Suprapubic skin (tissue), 4 donors: ENCODE measurements around the gene NFKBIE.

Source experiments
- EP300 ChIP-seq: sonication (generic); formaldehyde crosslinking; IDR thresholded peaks from one replicate; pipeline ENCODE4 v1.6.1; 2017; ENCODE audit warnings: antibody characterized with exemption
- POLR2AphosphoS5 ChIP-seq, 3 donors: sonication (generic); formaldehyde crosslinking; IDR thresholded peaks; one replicate each; pipeline ENCODE4 v1.6.1; 2017; ENCODE audit warnings: antibody characterized with exemption in 3 of 3
- TF ChIP-seq, protein P1 (sequence below), 2 donors: fragments of 200-600 bp in 1 of 2; fragments of 450-650 bp in 1 of 2; sonication (generic) in 1 of 2; IDR thresholded peaks; one replicate each; pipeline ENCODE4 v1.5.1; 2016 to 2019; ENCODE audit warnings: antibody characterized with exemption in 2 of 2, mild to moderate bottlenecking in 1 of 2, moderate library complexity in 1 of 2

DNA sequence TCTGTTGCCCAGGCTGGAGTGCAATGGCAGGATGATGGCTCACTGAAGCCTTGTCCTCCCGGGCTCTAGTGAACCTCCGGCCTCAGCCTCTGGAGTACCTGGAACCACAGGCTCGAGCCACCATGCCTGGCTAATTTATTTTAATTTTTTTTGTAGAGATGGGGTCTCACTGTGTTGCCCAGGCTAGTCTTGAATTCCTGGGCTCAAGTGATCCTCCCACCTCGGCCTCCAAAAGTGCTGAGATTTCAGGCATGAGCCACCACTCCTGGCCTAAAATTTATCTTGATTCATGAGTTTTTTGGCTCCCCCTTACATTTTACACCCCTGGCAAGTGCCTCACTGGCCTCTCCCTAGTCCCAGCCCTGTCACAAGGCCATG is 44.4 kb downstream of the NFKBIE start:
- TF ChIP-seq, protein P1, sequence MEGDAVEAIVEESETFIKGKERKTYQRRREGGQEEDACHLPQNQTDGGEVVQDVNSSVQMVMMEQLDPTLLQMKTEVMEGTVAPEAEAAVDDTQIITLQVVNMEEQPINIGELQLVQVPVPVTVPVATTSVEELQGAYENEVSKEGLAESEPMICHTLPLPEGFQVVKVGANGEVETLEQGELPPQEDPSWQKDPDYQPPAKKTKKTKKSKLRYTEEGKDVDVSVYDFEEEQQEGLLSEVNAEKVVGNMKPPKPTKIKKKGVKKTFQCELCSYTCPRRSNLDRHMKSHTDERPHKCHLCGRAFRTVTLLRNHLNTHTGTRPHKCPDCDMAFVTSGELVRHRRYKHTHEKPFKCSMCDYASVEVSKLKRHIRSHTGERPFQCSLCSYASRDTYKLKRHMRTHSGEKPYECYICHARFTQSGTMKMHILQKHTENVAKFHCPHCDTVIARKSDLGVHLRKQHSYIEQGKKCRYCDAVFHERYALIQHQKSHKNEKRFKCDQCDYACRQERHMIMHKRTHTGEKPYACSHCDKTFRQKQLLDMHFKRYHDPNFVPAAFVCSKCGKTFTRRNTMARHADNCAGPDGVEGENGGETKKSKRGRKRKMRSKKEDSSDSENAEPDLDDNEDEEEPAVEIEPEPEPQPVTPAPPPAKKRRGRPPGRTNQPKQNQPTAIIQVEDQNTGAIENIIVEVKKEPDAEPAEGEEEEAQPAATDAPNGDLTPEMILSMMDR (IDR thresholded peaks at IDR 0.05) = no peak
- no peak for TF ChIP-seq POLR2AphosphoS5 (IDR thresholded peaks at IDR 0.05)
- no peak for TF ChIP-seq EP300
